ENCODE measurements around the gene HOXC4.

DNA sequence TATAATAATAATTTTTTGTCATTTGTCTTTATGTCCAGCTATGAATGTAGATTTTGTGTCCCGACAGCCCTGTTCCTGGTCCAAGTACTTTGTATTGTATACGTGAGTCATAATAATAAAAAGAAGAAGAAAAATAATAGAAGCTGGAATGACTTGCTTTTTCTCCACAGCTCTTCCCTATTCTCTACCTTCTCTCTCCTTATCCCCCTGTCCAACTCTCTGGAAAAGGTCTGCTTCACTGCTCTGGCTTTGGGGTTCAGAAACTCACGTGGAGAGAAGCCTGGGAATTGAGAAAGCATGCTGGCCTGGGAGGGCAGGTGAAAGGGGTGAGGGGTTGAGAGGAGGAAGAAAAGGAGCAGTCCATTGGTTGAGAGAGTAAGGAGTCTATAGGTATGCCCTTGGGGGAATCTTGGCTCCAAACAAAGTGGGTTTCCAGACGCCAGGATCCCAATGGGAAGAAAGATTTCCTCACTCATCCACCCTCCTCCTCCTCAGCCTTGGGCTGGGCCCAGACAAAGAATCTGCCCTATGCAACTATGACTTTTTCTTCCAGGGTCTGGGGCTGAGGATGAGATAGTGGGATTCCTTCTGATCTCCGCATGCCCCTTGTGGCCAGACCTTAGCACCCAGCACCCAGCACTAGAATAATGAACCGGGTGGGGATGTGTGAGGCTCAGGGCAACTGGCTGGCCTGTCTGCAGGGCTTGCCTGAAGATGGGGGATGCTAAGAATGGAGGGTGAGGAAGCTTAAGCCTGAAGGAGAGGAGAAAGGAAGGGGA lies 40.8 kb upstream of the HOXC4 start:
- TF ChIP-seq, protein P1, sequence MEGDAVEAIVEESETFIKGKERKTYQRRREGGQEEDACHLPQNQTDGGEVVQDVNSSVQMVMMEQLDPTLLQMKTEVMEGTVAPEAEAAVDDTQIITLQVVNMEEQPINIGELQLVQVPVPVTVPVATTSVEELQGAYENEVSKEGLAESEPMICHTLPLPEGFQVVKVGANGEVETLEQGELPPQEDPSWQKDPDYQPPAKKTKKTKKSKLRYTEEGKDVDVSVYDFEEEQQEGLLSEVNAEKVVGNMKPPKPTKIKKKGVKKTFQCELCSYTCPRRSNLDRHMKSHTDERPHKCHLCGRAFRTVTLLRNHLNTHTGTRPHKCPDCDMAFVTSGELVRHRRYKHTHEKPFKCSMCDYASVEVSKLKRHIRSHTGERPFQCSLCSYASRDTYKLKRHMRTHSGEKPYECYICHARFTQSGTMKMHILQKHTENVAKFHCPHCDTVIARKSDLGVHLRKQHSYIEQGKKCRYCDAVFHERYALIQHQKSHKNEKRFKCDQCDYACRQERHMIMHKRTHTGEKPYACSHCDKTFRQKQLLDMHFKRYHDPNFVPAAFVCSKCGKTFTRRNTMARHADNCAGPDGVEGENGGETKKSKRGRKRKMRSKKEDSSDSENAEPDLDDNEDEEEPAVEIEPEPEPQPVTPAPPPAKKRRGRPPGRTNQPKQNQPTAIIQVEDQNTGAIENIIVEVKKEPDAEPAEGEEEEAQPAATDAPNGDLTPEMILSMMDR (tag by site-specific recombination; IDR thresholded peaks at IDR 0.05), result peak; percentile 53
- TF ChIP-seq GLI4 (tag by site-specific recombination; IDR thresholded peaks at IDR 0.05) (no peak), ZNF335 (tag by site-specific recombination; conservative IDR thresholded peaks at IDR 0.05) (no peak), ZNF324 (tag by site-specific recombination; IDR thresholded peaks at IDR 0.05) (no peak)
- TF ChIP-seq, protein P2, sequence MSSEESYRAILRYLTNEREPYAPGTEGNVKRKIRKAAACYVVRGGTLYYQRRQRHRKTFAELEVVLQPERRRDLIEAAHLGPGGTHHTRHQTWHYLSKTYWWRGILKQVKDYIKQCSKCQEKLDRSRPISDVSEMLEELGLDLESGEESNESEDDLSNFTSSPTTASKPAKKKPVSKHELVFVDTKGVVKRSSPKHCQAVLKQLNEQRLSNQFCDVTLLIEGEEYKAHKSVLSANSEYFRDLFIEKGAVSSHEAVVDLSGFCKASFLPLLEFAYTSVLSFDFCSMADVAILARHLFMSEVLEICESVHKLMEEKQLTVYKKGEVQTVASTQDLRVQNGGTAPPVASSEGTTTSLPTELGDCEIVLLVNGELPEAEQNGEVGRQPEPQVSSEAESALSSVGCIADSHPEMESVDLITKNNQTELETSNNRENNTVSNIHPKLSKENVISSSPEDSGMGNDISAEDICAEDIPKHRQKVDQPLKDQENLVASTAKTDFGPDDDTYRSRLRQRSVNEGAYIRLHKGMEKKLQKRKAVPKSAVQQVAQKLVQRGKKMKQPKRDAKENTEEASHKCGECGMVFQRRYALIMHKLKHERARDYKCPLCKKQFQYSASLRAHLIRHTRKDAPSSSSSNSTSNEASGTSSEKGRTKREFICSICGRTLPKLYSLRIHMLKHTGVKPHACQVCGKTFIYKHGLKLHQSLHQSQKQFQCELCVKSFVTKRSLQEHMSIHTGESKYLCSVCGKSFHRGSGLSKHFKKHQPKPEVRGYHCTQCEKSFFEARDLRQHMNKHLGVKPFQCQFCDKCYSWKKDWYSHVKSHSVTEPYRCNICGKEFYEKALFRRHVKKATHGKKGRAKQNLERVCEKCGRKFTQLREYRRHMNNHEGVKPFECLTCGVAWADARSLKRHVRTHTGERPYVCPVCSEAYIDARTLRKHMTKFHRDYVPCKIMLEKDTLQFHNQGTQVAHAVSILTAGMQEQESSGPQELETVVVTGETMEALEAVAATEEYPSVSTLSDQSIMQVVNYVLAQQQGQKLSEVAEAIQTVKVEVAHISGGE (tag by site-specific recombination; conservative IDR thresholded peaks at IDR 0.05; ENCODE audit: low read depth), result no peak

Data from HEK293 (cell line).